GM18498 (cell line): ENCODE data around the gene FECH.

Experiments
- ATAC-seq: cut with Tn5 transposase; IDR thresholded peaks from one replicate; pipeline ENCODE4 v1.9.1; 2021; ENCODE audit warnings: mild to moderate bottlenecking, moderate library complexity; ENCODE audit not compliant: unreplicated experiment

Gene FECH

GRCh38 chr18:57583297-57583835 lies 3.1 kb downstream of the FECH start:
- no peak for ATAC-seq

- peak; percentile 96 for ATAC-seq
Measured at GRCh38 chr18:57581301-57581934, 5.1 kb downstream of the FECH start.

DNA sequence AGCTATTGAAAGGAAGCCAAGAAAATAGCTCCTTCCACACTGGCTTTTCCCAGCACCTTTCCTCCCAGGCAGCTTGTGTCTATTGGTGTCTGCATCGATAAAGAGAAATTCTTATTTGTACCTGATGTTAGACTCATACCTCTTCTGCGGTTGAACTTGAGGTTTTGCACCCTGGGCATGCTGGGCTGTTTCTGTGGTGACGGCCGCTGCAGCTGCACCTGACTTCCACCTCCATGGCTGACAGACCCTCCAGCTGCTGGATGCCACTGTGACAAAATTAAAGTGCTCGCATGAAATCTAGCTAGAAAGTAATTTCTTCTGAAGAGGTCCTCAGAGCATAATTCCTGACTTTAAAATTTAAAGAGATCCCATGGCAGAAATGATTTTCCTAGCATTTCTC lies 6.6 kb downstream of the FECH start:
- ATAC-seq = no peak

- ATAC-seq = no peak
Measured at GRCh38 chr18:57576316-57576715, 10.2 kb downstream of the FECH start.

- no peak for ATAC-seq
Measured at GRCh38 chr18:57575542-57575941, 11.0 kb downstream of the FECH start.

DNA sequence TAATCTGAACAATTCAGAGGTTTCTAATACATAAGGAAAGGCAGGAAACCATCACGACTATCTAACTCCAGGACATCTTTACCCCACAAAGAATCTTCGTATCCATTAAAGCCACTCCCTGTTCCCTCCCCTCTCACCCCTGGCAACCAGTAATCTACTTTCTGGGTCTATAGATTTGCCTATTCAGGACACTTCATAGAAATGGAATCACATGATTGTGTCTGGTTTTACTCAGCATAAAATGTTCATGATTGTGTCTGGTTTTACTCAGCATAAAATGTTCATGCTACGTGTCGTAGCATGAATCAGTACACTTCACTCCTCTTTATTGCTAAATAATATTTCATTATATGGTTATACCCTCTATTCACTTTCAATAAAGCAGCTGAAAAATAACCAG lies 11.6 kb downstream of the FECH start:
- ATAC-seq = no peak

DNA sequence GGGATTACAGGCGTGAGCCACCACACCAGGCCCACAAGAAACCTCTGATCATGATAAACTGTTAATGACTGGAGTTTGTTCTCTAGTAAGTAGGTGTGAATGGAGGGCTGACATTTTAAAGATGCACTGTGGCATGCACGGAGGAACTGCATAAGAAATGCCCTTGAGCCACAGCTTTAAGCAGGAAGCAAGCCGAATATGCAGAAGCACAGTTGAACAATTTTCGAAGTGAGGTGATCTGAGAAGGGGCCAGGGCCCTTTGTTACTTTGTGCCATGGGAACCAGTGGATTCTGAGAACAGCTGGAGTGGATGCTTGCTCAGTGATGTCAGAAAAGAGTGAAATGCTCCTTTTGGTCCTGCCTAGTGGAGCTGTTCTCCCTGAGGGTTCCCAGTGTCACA lies 16.3 kb downstream of the FECH start:
- ATAC-seq = no peak

- ATAC-seq = no peak
Measured at GRCh38 chr18:57569133-57569532, 17.4 kb downstream of the FECH start.

DNA sequence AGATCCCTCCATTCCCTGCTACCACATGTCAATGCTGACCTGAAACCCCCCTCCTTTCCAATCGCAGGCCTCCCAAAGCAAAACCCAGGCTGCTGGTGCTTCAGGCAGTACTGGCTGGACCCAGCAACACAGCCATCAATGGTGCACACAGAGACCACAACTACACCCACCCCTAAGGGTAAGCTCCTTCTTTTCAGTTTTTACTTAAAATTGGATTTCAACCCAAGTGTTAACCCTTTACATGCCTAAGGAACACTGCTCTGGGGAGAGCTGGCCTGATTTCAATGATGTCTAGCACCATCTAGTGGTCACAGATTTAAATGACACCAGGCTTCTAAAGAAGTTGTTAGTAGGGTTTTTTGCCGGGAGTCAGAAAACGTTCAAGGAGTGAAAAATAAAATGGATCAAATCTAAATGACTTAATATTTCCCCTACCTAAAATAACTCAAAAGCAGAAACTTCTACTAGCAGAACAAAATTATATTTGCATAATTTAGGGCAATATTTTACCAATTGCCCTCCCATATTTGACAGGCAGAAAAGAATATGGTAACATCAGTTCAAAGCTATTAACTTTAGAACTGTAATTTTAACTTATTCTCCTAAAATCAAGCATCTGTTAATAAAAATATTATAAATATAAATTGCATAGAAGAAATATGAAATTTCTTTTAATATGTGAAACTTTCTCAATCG lies 24.6 kb downstream of the FECH start:
- ATAC-seq = no peak

DNA sequence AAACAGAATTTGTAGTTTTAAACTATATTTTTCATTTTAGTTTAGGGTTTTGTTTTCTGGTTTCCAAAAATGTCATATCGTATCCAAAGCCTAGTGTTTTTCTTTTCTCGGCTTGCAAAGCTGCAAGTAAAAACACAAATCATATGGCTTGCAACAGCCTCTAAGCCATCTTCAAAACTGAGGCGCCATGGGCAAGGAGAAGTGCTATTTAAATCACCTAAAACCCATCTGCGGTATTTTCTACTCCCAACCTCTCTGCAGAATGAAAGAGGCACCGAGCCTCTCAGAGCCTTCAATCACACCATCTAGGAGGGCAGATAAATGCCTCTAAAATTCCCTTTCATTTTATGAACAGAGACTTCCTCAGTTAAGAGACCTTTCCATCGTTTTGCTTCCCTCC lies 25.2 kb downstream of the FECH start:
- no peak for ATAC-seq

- no peak for ATAC-seq
Measured at GRCh38 chr18:57559314-57559713, 27.2 kb downstream of the FECH start.

DNA sequence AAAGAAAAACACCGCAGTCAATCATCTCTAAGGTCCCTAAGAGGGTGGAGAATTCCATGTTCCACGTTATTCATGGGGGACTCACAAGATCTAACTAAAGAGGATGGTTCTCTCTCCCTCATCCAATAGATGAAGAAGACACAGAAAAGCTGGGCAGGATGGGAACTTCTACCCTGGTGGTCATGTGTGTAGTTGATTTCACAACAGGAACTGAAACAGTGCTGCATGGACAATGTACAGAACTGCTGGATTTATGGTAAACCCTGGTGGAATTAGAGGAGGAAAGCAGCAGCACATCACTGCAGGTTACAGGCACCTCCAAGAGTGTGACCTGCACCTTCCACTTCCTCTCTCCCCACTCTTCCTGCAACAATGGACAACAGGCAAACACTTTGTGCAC lies 31.4 kb downstream of the FECH start:
- no peak for ATAC-seq

- no peak for ATAC-seq
Measured at GRCh38 chr18:57550510-57550909, 36.0 kb downstream of the FECH start.

DNA sequence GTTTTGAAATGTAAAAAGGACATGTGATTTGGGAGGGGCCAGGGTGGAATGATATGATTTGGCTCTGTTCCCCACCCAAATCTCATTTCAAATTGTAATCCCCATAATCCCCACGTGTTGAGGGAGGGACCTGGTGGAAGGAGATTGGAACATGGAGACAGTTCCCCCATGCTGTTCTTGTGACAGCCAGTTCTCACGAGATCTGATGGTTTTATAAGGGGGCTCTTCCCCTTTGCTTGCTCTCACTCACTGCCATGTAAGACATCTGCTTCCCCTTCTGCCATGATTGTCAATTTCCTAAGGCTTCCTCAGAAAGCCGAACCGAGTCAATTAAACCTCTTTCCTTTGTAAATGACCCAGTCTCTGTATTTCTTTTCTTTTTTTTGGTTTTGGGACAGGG lies 39.2 kb downstream of the FECH start:
- no peak for ATAC-seq

DNA sequence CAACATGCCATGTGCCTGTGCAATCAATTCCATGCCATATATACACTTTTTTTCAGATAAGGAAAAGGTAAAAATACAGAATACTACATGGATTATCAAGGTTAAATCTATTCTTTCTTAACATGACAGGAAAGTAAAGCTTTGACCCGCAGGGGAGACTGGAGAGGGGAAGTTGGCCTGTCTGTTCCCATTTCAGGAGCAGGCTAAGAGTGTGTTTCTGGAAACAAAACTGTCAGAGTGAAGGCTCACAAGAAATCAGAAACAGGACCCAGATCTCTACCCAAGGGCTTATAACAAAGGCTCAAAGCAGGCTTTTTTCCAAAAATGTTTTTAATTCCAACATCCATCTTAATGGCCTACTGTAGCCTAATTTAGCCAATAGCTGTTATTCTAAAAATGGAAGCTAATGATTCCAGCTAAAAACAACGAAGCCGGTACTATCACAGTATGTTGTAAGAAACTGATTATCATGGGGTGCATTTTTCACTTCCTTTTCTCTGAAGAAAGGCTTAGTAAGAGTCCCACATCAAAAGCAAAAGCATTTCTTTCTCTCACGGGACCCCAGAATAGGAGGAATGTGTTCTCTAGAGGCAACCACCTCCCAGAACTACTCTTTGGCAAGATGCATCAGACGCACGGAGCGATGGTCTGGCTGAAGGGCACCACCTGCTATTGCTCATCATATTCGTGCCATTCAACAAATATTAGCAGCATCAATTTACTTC lies 41.4 kb downstream of the FECH start:
- ATAC-seq = peak; percentile 93

DNA sequence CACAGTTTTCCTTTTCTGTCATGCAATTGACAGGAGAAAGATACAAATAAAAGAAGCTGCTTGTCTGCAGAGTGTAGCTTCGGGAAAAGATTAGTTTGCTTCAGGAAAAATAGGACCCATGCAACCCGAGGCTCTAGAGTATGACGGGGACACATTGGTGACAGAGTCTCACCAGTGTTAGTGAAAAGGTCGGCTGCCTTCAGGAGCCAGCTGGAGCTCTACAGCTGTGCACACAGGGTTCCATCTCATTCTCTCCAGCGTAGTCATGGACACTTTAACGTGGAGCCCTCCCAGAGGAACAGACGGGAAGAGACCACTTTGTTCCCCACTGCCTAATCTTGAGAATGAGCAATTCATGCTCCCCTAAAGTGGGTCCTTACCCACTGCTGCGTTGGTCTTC lies 42.9 kb downstream of the FECH start:
- no peak for ATAC-seq

DNA sequence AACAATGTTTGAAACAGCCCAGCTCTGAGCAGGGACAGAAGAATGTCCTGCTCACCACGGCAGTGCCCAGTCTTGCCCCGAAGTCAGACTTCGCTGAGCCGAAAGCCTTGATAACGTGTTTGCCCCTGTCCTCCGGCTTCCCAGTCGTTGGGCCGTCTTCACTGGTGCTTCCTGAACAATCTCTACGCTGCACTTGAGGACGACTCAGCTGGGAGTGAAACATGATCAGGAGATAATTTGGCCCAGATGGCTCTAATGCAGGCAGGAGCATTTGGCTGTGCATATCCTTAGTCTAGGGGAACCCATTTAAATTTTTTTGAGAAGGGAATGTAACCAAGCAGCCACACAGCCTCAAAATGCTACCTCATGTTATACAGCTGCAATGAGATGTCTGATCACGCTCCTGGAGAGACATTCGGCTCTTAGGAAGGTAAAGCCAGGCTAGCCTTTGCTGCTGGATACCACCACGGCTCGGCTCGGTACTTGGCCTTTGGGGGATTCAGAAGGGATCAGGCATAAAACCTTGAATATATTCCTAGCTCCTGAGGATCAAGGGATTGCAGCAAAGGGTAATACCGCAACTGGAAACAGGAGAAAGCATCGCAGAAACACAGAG lies 43.6 kb downstream of the FECH start:
- ATAC-seq = no peak

DNA sequence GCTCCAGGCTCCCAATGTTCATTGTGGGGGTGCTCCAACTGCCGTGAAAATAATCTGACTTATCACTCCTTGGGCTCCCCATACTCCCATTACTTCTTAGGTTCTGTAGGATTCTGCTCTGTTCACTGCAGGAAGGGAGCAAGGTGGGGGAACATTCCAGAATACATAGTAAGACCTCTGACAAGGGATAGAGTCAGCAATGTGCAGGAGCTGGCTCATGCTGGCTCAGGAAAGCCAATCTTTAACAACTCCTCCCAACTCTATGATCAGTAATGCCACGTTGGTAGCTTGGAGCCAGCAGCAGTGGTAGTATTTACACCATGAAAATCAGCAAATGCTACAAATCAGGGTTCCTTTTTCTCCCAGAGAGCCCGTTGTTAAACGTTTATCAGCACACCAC lies 44.4 kb downstream of the FECH start:
- no peak for ATAC-seq

DNA sequence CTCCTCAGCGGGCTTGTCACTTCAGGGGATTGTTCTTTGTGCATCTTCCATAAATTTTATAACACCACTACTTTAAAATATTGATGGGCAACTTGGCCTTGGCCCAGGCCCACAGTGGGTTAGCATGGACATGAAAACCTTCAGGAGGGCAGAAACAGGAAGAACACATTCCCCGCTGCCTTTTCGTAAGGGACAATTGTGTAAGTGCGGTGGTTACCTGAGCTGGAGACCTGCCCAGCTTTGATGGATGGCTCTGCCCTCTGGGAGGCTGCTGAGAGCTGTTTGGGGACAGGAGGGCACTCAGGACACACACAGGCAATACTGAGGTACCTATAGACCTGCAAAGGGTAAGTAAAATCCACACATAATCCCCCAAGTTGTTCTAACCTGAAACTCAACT lies 46.8 kb downstream of the FECH start:
- no peak for ATAC-seq

DNA sequence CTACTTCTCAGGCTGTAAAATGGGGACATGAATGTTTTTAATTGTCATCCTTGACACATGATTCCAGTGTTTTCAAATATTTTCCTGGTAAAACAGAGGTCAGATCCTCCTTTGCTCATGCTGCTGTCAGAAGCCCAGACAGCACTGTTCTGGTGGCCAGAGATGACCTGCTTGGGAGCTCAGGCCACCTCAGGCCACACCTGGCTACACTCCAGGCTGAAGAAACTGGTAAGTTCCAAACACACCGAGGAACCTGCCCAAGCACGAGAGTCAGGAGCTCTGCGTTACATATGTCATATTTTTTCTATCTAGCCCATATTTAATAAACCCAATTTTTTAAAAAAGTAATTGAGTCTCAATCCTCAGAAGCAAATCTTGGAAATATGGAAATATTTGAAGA lies 47.9 kb downstream of the FECH start:
- no peak for ATAC-seq

DNA sequence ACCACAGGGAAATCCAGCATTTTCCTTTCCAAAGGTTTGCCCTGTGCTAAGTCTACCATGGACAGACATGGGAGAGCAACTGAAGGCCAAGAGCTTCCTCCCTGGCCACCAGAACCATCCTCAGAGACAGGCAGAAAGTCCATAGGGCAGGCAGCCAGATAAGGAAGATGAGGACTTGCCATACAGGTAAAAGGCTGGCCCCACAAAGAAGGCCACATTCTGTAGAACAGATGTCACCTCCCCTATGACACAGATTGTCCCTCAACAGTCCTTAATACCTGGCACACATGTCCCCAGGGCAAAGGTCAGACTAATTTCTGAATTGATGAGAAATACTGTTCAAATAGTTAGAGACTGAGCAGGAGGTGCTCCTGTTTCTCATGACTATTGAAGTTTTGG lies 52.0 kb downstream of the FECH start:
- ATAC-seq = no peak
